ENCODE data around the gene TRAPPC3.
A peak's percentile ranks its signal among the peaks of the same experiment; 100 is the strongest.
"Not testable (repeated sequence)": the region's sequence is repeated elsewhere in the genome, so short reads cannot be mapped to it uniquely, and the experiment has no call there.

The TRAPPC3 gene

DNA sequence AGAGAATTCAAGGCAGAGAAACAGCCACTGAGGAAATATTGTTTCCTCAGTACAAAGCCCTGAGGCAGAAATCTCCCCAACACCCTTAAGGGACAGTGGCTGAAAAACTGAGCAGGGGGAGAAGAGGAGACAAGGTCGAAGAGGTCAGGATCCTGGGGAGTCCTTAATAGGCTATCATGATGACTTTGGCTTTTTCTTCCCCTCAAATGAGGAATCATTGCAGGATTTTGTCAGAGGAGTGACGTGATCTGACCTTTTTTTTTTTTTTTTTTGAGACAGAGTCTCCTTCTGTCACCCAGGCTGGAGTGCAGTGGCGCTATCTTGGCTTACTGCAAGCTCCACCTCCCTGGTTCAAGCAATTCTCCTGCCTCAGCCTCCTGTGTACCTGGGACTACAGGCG is 16.9 kb upstream of the TRAPPC3 start:
- no peak for DNase-seq

- DNase-seq: no peak
Measured at GRCh38 chr1:36165145-36165544, 15.9 kb upstream of the TRAPPC3 start.

DNA sequence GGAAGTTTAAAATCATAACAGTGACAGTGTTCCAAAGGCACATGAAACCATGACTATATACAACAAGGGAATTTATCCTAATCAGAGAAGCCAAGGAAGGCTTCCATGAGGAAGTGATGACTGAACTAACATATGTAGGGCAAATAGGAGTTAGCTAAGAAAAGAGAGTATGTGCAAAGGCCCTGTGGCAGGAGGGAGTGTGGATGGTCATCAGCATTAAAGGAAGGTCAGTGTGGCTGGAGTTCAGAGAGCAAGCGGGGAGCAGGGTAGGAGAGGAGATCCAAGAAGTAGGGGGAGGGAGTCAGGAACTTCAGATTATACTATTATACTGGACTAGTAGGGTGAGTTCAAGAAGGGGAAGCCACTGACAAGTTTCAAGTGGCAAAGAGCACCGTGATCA is 15.1 kb upstream of the TRAPPC3 start:
- no peak for DNase-seq

- no peak for DNase-seq
Measured at GRCh38 chr1:36163426-36163825, 14.1 kb upstream of the TRAPPC3 start.

DNA sequence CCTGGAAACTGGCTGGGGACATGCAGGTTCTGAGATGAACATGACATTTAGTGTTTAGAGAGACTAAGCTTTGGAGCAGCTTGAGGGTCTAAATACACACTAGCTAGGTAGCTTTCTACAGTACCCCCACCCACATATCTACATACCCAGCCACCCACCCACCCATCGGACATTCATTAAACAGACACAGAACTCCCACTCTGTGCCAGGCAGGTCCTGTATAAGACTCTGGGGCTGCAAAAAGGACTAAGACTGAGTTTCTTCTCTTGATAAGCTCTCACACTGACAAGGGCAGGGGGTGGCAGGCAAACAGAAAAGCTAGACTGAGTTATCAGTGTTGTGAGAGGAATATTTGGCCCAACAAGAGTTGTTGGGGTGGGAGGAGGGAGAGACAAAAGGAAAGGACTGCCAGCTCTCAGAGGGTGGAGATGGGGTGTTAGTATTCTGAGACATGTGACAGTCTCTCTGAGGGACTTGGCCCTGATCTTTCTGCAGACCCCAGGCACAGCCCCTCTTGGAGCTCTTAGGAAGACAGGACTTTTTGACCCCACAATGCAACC is 13.5 kb upstream of the TRAPPC3 start:
- DNase-seq: no peak

- no peak for DNase-seq
Measured at GRCh38 chr1:36161641-36162531, 12.6 kb upstream of the TRAPPC3 start.

GRCh38 chr1:36160949-36161485 is 11.7 kb upstream of the TRAPPC3 start:
- peak; percentile 73 for DNase-seq

DNA sequence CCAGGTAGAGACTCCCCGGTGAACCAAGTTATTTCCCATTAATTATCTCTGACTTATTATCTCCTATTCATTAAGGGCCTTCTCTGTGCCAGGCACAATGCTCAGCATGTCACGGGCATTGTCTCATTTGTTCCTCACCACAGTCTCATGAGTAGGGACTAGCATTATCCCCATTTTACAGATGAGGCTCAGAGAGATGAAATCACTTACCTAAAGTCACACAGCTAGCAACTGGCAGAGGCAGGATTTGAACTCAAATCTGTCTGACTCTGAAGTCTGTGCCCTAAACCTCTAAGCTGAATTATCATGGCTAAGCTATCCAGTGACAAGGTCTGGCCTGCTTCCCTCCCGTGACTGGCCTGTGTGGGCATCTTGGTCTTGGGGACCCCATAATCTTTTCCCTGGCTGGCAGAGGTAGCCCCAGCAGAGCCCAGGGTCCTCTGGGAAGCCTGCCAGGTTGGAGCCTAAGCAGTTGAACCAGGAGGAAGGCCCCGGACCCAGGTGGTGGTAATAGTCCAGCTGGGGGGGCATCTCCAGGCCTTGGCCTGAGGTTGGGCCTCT is 11.2 kb upstream of the TRAPPC3 start:
- no peak for DNase-seq

DNA sequence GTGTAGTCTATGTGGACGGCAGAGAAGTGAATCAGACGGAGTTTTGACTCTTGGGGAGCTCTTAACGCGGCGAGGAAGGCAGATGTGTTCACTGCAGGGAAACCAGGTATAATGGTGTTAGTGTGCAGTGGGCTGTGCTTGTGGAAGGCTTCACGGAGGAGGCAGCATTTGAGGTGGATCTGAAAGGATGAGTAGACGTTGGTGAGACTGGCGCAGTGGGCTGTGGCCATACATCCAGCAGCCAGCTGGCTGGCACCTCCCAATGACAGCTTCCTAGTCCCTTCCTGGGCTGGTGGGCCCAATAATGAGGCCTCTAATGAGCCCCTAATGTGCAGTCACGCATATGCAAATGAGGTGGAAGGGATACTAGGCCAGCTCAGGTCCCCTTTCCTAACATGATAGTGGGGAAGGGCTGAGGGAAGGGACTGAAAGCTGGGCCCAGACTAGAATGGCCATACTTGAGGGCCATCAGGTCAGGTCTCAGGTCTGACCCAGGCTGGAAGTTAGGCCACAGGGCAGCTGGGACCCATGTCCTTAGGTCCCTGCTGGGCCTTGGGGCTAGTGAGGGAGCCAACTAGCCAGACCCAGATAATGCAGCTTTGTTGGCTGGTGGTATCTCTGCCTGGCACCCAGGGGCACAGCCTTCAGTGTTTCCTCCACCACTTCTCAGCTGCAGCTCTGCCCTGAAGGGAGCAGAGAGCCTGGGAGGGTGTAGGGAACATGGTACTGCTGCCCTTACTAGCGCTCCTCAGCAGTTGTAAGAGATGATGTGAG is 10.5 kb upstream of the TRAPPC3 start:
- no peak for DNase-seq

DNA sequence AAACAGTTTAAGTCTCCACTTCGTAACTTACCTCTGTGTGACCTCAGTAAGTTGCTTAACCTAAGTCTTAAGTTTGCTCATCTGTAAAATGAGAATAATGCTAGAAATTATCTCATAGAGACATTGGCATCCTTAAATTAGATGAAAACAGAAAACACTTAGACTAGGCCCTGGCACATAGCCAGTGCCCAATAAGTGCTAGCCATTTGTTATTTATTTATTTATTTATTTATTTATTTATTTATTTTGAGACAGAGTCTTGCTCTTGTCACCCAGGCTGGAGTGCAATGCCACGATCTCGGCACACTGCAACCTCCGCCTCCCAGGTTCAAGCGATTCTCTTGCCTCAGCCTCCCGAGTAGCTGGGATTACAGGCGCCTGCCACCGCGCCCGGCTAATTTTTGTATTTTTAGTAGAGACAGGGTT is 9.6 kb upstream of the TRAPPC3 start:
- not testable (repeated sequence) for DNase-seq

- no peak for DNase-seq
Measured at GRCh38 chr1:36157973-36158826, 8.9 kb upstream of the TRAPPC3 start.

GRCh38 chr1:36157115-36157903 is 8.0 kb upstream of the TRAPPC3 start:
- DNase-seq: no peak

- DNase-seq: peak; percentile 59
Measured at GRCh38 chr1:36156329-36157114, 7.2 kb upstream of the TRAPPC3 start.

DNA sequence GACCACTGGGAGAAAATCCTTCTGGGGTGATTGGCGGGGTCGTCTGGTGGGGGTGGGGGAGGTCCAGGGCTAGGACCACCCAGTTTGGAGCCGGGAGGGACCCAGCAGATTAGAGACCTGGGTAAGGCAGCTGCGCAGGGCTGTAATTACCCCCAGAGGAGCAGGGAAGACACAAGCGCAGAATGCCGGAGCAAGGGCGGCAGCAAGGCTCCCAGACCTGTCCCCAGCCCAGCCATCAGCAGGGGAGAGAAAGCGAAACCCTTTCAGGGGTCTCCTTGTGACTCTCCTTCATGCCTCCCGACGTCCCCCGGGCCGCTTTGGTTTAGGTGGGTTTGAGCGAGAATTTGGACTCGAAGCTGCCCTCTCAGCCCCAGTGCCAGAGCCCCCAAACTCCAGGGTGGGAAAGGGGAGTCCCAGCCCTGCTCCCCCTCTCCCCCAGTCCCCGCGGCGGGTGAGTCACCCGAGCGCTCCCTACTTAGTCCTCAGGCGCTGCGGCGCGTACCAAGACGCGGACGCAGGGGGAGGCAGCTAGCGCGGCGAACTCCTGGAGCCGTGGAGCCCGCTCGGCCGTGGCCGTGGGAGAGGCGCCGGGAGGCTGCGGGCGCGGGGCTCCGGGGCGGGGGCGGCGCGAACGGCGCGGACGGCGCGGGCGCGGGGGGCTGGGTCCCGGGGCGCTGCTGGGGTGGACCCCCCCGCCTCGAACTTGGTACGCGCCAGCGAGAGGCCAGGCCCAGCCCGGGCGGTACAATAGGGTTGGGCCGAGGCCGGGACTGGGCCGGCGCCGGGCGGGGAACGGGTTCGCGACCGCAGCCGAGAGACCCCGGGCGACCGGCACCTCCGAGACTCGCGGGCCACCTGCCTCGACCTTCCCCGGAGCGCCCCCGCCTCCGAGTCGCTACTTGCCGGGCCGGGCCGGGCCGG is 6.4 kb upstream of the TRAPPC3 start, which contains the start of gene MAP7D1:
Gene MAP7D1 (plus strand): TSS at position 753 of the 921 bp plus-strand sequence. CDS start 258 bp downstream, outside the sequence.
- peak; percentile 85 for DNase-seq

DNA sequence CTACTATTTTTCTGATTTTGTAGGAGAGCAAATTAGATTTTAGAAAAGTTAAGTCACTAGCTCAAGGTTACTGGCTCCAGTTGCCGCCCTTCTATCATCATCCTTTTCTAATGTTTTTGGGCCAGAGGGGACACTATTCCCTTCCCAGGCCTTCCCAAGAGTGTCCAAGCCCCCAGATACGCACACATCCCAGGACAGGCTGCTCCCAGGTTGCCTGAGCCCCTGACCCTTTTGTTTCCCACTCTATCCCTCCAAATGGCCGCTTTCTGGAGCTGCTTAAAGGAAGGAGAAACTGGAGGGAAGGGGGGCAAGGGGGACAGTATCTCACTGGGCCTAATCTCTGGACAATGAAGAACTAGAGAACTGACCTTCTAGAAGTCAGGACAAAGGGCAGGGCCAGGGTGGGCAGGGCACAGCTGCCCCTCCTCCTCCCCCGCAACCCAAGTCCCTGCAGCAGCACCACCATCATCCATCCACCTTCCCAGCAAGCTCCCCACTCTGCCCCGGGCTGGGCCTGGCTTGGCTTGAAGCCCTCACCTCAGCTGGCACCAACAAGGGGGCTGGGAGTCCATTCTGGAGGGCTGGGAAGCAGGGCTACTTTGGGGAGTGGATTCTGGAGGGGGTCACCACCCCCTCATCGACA is 5.6 kb upstream of the TRAPPC3 start:
- no peak for DNase-seq

- DNase-seq: no peak
Measured at GRCh38 chr1:36154335-36154734, 5.0 kb upstream of the TRAPPC3 start.

- no peak for DNase-seq
Measured at GRCh38 chr1:36153476-36153875, 4.2 kb upstream of the TRAPPC3 start.

DNA sequence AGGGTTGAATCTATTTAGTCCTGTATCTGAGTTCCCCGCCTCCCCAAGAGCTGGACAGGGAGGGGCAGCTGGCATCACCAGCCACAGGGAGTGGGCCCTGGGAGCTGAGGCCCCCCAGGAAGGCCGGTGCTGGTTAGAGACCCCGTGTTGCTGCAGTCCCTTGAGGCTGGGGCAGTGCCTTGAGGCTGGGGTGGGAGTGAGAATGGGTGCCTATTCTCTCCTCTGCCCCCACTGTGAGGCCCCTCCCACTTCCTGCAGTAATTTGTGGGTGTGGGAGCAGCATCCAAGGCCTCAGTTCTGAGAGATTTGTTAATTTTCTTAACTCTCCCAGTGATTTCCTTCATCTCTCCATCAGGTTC is 2.5 kb upstream of the TRAPPC3 start:
- DNase-seq: no peak
